BLaER1 treated with 17β-estradiol and CSF1 and Interleukin-3, amounts not matched to agents 10 nM and 100 nM (cell line): ENCODE measurements around the gene ANO1.
A peak's percentile ranks its signal among the peaks of the same experiment; 100 is the strongest.

ENCODE experiments used
- H3K27ac ChIP-seq, 11 experiments: shearing (Covaris generic); formaldehyde crosslinking; 2 replicates each; pipeline ENCODE4 v1.8.1; 2022
- H3K27me3 ChIP-seq, 11 experiments: shearing (Covaris generic); formaldehyde crosslinking; 2 replicates each; pipeline ENCODE4 v1.8.1; 2022
- H3K36me3 ChIP-seq, 11 experiments: shearing (Covaris generic); formaldehyde crosslinking; 2 replicates each; pipeline ENCODE4 v1.8.1; 2022
- H3K4me1 ChIP-seq, 10 experiments: shearing (Covaris generic); formaldehyde crosslinking; 2 replicates each; pipeline ENCODE4 v1.8.1; 2022
- H3K4me2 ChIP-seq, 11 experiments: shearing (Covaris generic); formaldehyde crosslinking; 2 replicates each; pipeline ENCODE4 v1.8.1; 2022
- H3K4me3 ChIP-seq, 10 experiments: shearing (Covaris generic); formaldehyde crosslinking; 2 replicates each; pipeline ENCODE4 v1.8.1; 2022
- H3K9ac ChIP-seq, 11 experiments: shearing (Covaris generic); formaldehyde crosslinking; 2 replicates each; pipeline ENCODE4 v1.8.1; 2022
- H3K9me3 ChIP-seq, 11 experiments: shearing (Covaris generic); formaldehyde crosslinking; replicated peaks in 1 of 11; 2 replicates each; pipeline ENCODE4 v1.8.1; 2022
- H4K20me1 ChIP-seq, 11 experiments: shearing (Covaris generic); formaldehyde crosslinking; 2 replicates each; pipeline ENCODE4 v1.8.1; 2022
- Cebpa-rat ChIP-seq, 11 experiments: shearing (Covaris generic); IDR thresholded peaks; 2 replicates each; pipeline ENCODE4 v1.8.1; 2022

The ANO1 gene

DNA sequence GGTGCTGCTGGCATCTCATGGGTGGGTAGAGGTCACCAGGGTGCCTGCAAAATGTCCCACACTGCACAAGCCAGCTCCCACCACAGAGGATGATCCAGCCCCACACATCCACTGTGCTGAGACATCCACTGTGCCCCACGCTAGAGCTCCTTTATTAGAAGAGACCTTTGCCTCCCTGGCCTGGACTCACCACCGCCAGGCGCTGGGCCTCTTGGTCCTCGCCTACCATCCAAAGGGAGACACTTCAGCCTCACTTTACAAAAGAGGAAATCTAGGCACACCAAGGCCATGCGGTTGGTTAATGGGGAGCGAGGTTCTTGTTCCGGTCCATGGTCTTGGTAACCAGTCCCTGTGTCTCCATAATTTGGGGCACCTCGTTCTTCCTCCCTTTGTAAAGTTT lies 3.4 kb upstream of the ANO1 start:
- H4K20me1 ChIP-seq, result peaks cover 0 to 46% (median 8%) of the 10 kb centered on the region in 11 experiments; a peak in 12 of 22 replicates
- H3K36me3 ChIP-seq, result no peaks in the 10 kb centered on the region
- peak overlapping the region in 1 of 11 experiments; percentile 82; a peak in 1 of 22 replicates for H3K27ac ChIP-seq
- peak overlapping the region in 9 of 11 experiments; percentile 80 to 98 (median 88); a peak in 18 of 22 replicates for H3K4me2 ChIP-seq
- peak overlapping the region in 1 of 11 experiments; percentile 27; a peak in 3 of 22 replicates for H3K9ac ChIP-seq
- peaks cover 41 to 73% (median 45%) of the 10 kb centered on the region in 11 experiments for H3K27me3 ChIP-seq
- H3K4me1 ChIP-seq, result peaks cover 38 to 78% (median 65%) of the 10 kb centered on the region in 10 experiments
- TF ChIP-seq Cebpa-rat (IDR thresholded peaks at IDR 0.05), result no peak
- H3K4me3 ChIP-seq, result no peak overlapping the region; a peak in 1 of 20 replicates
- no peaks in the 10 kb centered on the region for H3K9me3 ChIP-seq

DNA sequence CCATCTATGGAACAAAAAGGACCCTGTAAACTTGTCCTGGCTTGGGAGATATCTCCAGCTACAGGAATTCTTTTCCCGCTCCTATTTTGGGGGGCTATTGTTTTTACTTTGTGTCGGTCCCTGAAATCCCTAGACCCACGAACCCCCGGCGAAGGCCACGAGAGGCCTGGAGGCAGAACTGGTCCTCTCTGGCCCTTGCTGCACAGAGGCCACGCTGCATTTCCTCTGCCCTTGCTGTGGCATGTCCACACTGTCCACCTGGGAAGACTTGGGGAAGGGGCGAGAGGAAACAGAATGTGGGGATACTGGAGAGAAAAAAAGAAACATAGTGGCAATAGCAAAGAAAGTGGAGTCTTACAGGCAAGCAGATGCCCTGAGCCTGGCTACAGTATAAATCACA lies 2.3 kb upstream of the ANO1 start:
- no peak overlapping the region for H3K4me3 ChIP-seq
- H3K27ac ChIP-seq, result no peak overlapping the region
- no peak for TF ChIP-seq Cebpa-rat (IDR thresholded peaks at IDR 0.05)
- H3K4me2 ChIP-seq, result peak overlapping the region in 3 of 11 experiments; percentile 9 to 98 (median 12); a peak in 4 of 22 replicates
- no peaks in the 10 kb centered on the region for H3K9me3 ChIP-seq
- peaks cover 38 to 82% (median 65%) of the 10 kb centered on the region in 10 experiments for H3K4me1 ChIP-seq
- H4K20me1 ChIP-seq, result peaks cover 0 to 52% (median 8%) of the 10 kb centered on the region in 11 experiments; a peak in 13 of 22 replicates
- H3K36me3 ChIP-seq, result no peaks in the 10 kb centered on the region
- H3K27me3 ChIP-seq, result peaks cover 52 to 84% (median 56%) of the 10 kb centered on the region in 11 experiments
- H3K9ac ChIP-seq, result no peak overlapping the region

DNA sequence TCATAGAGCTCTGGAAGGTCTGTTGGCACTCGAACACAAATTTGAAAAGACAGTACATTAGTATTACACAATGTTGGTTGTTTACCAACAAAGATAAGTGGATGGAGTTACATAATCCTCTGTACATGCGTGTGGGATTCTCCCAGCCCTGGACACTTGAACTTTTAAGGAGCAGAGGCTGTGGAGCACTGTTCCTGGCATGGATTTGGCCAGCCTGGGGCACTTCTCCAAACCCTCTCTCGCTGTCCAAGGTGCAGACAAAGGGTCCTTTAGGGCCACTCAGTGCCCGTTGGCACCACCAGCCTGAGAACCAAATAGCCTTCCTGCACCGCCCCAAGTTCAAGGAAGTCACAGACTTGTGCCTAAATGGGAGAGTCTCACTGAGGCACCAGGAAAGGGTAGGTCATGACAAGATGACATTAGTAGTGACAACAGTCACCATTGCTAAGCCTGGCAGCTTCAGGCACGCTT lies 1.6 kb upstream of the ANO1 start:
- Histone ChIP-seq H3K4me1 (peaks cover 38 to 85% (median 62%) of the 10 kb centered on the region in 10 experiments), H3K36me3 (no peaks in the 10 kb centered on the region), H3K4me3 (no peak overlapping the region), H3K27me3 (peaks cover 56 to 90% (median 62%) of the 10 kb centered on the region in 11 experiments), H4K20me1 (peaks cover 0 to 52% (median 8%) of the 10 kb centered on the region in 11 experiments; a peak in 13 of 22 replicates), H3K9me3 (no peaks in the 10 kb centered on the region), H3K27ac (no peak overlapping the region), H3K9ac (no peak overlapping the region), H3K4me2 (peak overlapping the region in 4 of 11 experiments; percentile 94 to 98 (median 97); a peak in 8 of 22 replicates)
- 0 out of 22 replicates have a peak, but pooled peaks of 1 of the 11 experiments have one; percentile 22 for TF ChIP-seq Cebpa-rat (IDR thresholded peaks at IDR 0.05)

DNA sequence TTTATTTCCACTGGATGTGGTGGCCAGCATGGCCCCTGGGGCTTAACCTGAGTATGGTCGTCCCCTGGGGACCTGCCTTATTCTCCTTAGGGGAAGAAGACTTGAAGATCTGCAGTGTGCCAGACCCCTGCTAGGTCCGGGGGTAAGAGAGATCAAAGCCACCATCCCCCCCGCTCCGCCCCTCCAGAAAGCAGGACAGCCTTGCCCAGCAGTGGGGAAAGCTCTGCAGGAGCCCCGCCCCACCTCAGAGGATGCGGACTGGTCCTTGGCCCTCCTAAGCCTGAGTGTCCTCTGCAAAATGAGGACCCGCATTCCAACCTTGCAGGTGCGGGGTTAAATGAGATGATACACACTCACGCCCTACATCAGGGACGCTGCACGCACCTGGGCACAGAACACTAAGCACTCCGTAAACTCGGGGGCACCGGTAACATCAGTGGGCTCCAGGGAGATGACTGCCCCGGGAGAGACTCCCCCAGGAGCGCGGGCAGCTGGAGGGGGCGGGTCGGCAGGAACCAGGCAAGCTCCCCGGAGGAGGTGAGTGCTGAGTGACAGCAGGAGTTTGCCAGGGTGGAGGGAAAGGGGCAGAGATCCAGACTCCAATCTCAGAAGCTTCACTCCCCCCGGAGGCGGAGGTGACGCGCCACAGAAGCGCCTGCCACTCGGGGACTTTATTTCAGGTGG lies 564 bp upstream of the ANO1 start:
- Histone ChIP-seq H4K20me1 (peaks cover 0 to 52% (median 8%) of the 10 kb centered on the region in 11 experiments; a peak in 13 of 22 replicates), H3K27ac (peak overlapping the region in 1 of 11 experiments; percentile 21; a peak in 1 of 22 replicates), H3K4me2 (peak overlapping the region; percentile 84 to 98 (median 94); a peak in 21 of 22 replicates), H3K36me3 (no peaks in the 10 kb centered on the region), H3K9me3 (no peaks in the 10 kb centered on the region), H3K4me3 (peak overlapping the region; percentile 48 to 69 (median 58)), H3K4me1 (peaks cover 31 to 79% (median 56%) of the 10 kb centered on the region in 10 experiments), H3K27me3 (peaks cover 57 to 88% (median 66%) of the 10 kb centered on the region in 11 experiments), H3K9ac (peak overlapping the region in 3 of 11 experiments; percentile 0 to 63 (median 48); a peak in 3 of 22 replicates)
- no peak for TF ChIP-seq Cebpa-rat (IDR thresholded peaks at IDR 0.05)

DNA sequence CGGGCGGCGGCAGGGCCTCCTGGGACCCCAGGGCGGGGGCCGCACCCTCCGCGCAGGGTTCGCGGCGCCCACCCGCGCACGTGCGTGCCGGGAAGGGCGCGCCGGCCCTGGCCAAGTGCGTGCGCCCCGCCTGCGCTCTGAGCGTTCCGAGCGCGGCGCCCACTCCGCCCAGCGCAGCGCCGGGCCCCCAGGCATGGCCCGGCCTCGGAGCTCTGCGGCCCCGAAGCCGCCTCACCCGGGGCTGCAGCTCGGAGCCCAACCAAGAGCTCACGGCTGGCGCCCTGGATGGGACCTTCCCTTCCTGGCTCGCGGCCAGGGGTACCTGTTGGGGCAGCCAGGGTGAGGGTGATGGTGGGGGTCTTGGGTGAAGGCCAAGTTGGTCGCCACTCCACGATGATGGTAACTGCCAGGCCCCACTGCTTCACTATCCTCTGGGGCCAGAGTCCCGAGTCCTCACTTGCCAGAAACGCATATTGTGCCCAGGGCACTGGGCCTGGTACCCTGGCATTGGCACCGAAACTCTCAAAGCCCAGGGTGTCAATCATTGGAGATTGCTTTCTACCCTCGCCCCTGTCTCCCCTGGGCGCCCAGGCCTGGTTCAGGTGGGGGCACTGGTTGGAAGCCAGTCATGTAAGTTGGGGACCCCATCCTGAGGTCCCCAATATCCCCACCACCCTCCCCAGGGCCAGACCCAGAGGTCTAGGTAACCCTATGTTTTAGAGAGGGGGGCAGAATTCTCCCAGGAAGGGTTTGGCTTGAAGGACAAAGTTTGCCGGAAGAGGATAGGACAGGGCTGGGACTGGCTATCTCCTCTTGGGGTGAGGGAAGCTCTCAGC lies 882 bp downstream of the ANO1 start:
- no peak for TF ChIP-seq Cebpa-rat (IDR thresholded peaks at IDR 0.05)
- peak overlapping the region in 1 of 11 experiments; percentile 21; a peak in 1 of 22 replicates for H3K27ac ChIP-seq
- H3K9me3 ChIP-seq, result no peaks in the 10 kb centered on the region
- no peaks in the 10 kb centered on the region for H3K36me3 ChIP-seq
- H4K20me1 ChIP-seq, result peaks cover 0 to 45% (median 8%) of the 10 kb centered on the region in 11 experiments; a peak in 13 of 22 replicates
- peak overlapping the region; percentile 48 to 69 (median 58) for H3K4me3 ChIP-seq
- peak overlapping the region in 7 of 11 experiments; percentile 0 to 63 (median 48); a peak in 6 of 22 replicates for H3K9ac ChIP-seq
- peaks cover 57 to 80% (median 66%) of the 10 kb centered on the region in 11 experiments for H3K27me3 ChIP-seq
- H3K4me1 ChIP-seq, result peaks cover 17 to 64% (median 41%) of the 10 kb centered on the region in 10 experiments
- peak overlapping the region; percentile 84 to 98 (median 94) for H3K4me2 ChIP-seq

DNA sequence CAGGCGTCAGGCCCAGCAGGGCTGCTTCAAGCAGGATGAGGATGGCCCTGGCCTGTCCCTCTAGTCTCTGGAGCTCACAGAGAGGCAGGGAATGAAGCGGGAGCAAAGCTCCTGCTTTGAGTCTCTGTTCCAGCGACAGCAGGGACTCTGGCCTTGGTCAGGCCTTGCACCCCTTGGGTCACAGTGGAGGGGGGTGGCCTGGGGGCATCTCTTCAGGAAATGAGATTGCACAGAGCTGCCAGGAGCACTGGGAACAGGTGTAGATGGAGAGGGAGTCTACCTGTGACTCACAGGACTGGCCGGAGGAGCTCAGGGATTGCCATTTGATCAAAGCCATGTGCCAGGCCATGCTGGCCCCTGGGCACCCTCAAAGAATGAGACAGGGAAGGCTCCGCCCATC lies 1.6 kb downstream of the ANO1 start:
- H3K4me2 ChIP-seq, result no peak overlapping the region
- H3K4me3 ChIP-seq, result no peak overlapping the region
- no peaks in the 10 kb centered on the region for H3K36me3 ChIP-seq
- no peak for TF ChIP-seq Cebpa-rat (IDR thresholded peaks at IDR 0.05)
- no peak overlapping the region for H3K9ac ChIP-seq
- H4K20me1 ChIP-seq, result peaks cover 0 to 43% (median 8%) of the 10 kb centered on the region in 11 experiments; a peak in 13 of 22 replicates
- H3K4me1 ChIP-seq, result peaks cover 14 to 57% (median 35%) of the 10 kb centered on the region in 10 experiments
- no peak overlapping the region for H3K27ac ChIP-seq
- peaks cover 57 to 73% (median 66%) of the 10 kb centered on the region in 11 experiments for H3K27me3 ChIP-seq
- no peaks in the 10 kb centered on the region for H3K9me3 ChIP-seq

DNA sequence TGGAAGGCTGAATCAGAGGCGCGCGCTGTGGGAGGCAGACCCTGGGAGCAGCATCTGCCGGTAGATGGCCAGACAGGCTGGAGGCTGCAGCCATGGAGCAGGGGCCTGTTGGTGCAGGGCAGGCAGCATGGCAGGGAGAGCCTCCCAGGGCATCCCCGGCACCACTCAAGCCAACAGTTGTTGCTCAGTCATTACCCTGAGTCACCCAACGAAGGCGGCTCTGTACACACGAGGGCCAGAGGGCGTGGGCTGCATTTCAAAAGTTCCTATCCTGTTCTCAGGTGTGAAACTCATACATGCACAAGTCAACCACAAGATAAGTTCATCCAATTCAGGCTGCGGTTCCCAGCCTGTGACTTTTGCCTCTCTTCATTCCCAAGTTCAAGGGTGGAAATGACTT lies 2.6 kb downstream of the ANO1 start:
- Histone ChIP-seq H3K9me3 (no peaks in the 10 kb centered on the region), H3K4me3 (no peak overlapping the region), H3K27ac (no peak overlapping the region), H3K27me3 (peaks cover 52 to 63% (median 62%) of the 10 kb centered on the region in 11 experiments), H3K4me1 (peaks cover 14 to 56% (median 33%) of the 10 kb centered on the region in 10 experiments), H4K20me1 (peaks cover 0 to 40% (median 8%) of the 10 kb centered on the region in 11 experiments; a peak in 13 of 22 replicates), H3K36me3 (no peaks in the 10 kb centered on the region), H3K4me2 (peak overlapping the region in 5 of 11 experiments; percentile 11 to 42 (median 35); a peak in 4 of 22 replicates), H3K9ac (no peak overlapping the region)
- no peak for TF ChIP-seq Cebpa-rat (IDR thresholded peaks at IDR 0.05)

DNA sequence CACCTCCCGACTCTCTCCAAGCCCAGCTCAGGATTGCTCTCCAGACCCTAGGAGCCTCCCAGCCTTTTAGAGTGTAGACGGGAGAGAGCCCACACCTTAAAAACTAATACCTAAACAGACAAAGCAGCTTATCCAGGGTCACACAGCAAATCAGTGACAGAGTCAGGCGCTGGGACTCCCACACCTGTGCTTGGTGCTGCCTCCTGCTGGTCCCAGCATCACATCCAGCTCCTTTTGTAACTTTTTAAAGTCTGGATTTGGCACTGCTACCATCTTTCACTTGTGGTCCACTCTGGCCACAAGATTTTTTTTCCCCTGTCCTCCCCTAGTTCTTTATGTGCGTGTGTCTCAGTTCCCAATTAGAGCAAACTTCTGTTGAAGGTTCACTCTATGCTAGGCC lies 4.7 kb downstream of the ANO1 start:
- Histone ChIP-seq H4K20me1 (peaks cover 0 to 32% (median 5%) of the 10 kb centered on the region in 11 experiments; a peak in 14 of 22 replicates), H3K4me3 (no peak overlapping the region), H3K9me3 (no peaks in the 10 kb centered on the region), H3K36me3 (no peaks in the 10 kb centered on the region), H3K27me3 (peaks cover 32 to 45% (median 41%) of the 10 kb centered on the region in 11 experiments), H3K9ac (no peak overlapping the region), H3K4me1 (peaks cover 11 to 46% (median 34%) of the 10 kb centered on the region in 10 experiments), H3K27ac (no peak overlapping the region), H3K4me2 (no peak overlapping the region)
- TF ChIP-seq Cebpa-rat (IDR thresholded peaks at IDR 0.05), result no peak
